BJ (cell line): ENCODE results near the gene FUCA1. TPM values are rescaled to one million over a fixed set of nuclear protein-coding genes. Genes with fewer than 3 reads are reported as not detected.

ENCODE experiments used
- CTCF ChIA-PET: fragments of 350-600 bp; formaldehyde crosslinking; extraction: SDS; loops from one replicate; lab custom pipeline; 2021; ENCODE audit warnings: antibody characterized with exemption, inconsistent platforms; lab: Yijun Ruan, JAX
- POLR2A ChIA-PET: fragments of 300-600 bp; sonication (Branson Sonifier 250); formaldehyde crosslinking; extraction: SDS; loops from one replicate; lab custom pipeline; 2021; ENCODE audit warnings: antibody characterized with exemption; lab: Charles Lee
- DNase-seq: peaks from one replicate; pipeline ENCODE4 v3.0.0-alpha.2; 2011; ENCODE audit warnings: low read depth
- H3K27me3 ChIP-seq: 2 replicates; pipeline ENCODE4 v1.6.0; 2011; ENCODE audit warnings: low read length; ENCODE audit not compliant: control insufficient read depth, insufficient read depth
- H3K36me3 ChIP-seq: 2 replicates; pipeline ENCODE4 v1.5.1; 2011; ENCODE audit warnings: low read length; ENCODE audit not compliant: control insufficient read depth, insufficient read depth
- H3K4me3 ChIP-seq: 2 replicates; pipeline ENCODE4 v1.5.1; 2011; ENCODE audit warnings: low read depth, mild to moderate bottlenecking, control low read depth, low read length
- polyA plus RNA-seq: library from polyadenylated mRNA; depleted of rRNA; stranded (reverse); fragments of >200 nt; gene quantifications from 2 replicates; pipeline ENCODE4 v1.2.3, GENCODE V29; 2011
- TF ChIP-seq, protein P1 (sequence below): IDR thresholded peaks from 2 replicates; pipeline ENCODE4 v1.5.1; 2011; ENCODE audit warnings: low read depth, mild to moderate bottlenecking, control low read depth, inconsistent platforms, low read length, moderate library complexity; ENCODE audit not compliant: insufficient read depth

The FUCA1 gene
- polyA plus RNA-seq, 1 experiment, result 12.5 TPM

DNA sequence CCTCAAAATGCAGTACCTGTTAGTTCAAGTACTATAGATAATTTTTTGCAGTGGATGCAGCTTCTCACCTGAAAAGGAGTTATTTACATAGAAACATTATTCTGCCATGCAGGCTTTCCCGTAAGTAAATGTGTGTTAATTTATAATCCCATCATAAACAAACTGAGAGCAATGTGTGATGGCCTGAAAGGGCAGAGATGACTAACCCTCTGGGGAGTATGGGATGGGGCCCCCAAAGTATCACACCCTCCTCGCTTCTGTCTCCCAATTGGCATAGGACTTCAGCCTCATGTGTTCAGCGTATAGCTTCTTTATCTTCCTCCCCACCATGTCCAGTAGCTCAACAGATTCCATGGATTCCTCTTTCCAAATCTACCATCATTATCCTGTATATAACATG, 50.5 kb downstream of the FUCA1 start:
- peaks cover 15% of the 10 kb centered on the region for H3K36me3 ChIP-seq
- no peaks in the 10 kb centered on the region for H3K27me3 ChIP-seq
- CTCF ChIA-PET, result interaction anchor here (0.6 to 9.2 kb wide), 4 partner anchors 8 to 125 kb away, joined by 3 to 77 read pairs (median 3); partner anchors contain the start of gene PITHD1
- no peak for DNase-seq
- TF ChIP-seq, protein P1, sequence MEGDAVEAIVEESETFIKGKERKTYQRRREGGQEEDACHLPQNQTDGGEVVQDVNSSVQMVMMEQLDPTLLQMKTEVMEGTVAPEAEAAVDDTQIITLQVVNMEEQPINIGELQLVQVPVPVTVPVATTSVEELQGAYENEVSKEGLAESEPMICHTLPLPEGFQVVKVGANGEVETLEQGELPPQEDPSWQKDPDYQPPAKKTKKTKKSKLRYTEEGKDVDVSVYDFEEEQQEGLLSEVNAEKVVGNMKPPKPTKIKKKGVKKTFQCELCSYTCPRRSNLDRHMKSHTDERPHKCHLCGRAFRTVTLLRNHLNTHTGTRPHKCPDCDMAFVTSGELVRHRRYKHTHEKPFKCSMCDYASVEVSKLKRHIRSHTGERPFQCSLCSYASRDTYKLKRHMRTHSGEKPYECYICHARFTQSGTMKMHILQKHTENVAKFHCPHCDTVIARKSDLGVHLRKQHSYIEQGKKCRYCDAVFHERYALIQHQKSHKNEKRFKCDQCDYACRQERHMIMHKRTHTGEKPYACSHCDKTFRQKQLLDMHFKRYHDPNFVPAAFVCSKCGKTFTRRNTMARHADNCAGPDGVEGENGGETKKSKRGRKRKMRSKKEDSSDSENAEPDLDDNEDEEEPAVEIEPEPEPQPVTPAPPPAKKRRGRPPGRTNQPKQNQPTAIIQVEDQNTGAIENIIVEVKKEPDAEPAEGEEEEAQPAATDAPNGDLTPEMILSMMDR, result no peak
- POLR2A ChIA-PET, result no interaction called here
- no peak overlapping the region for H3K4me3 ChIP-seq

DNA sequence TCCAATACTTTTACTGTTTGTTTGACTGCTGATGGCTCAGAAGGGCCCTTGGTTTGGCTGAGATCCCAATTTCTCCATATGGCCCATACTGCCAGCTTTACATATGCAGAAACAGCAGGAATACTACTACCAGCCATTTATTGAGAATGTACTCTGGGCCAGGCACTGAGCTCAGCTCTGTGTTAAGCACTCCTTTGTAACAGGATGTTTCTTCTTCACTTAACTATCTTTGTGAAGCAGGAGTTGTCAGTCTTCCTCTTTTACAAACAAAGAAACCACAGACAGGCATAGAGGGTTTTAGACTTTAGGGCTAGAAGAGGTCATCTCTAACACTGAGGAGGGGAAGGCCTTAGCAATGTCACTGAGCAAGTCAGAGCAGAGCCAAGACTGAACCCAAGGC, 51.2 kb downstream of the FUCA1 start:
- no peak overlapping the region for H3K4me3 ChIP-seq
- CTCF ChIA-PET, result interaction anchor here (1.0 to 1.4 kb wide), 5 partner anchors 10 to 100 kb away, joined by 3 to 6 read pairs (median 3); partner anchors contain the start of gene PITHD1
- TF ChIP-seq, protein P1, result no peak
- DNase-seq, result no peak
- H3K27me3 ChIP-seq, result no peaks in the 10 kb centered on the region
- POLR2A ChIA-PET, result no interaction called here
- peaks cover 19% of the 10 kb centered on the region for H3K36me3 ChIP-seq

GRCh38 chr1:23816361-23816760, 51.7 kb downstream of the FUCA1 start:
- CTCF ChIA-PET, result interaction anchor here (0.7 to 1.4 kb wide), 5 partner anchors 9 to 160 kb away, joined by 3 to 6 read pairs (median 3); no protein-coding TSS in a partner anchor
- peaks cover 21% of the 10 kb centered on the region for H3K36me3 ChIP-seq
- TF ChIP-seq, protein P1, result no peak
- no peak for DNase-seq
- POLR2A ChIA-PET, result no interaction called here
- no peaks in the 10 kb centered on the region for H3K27me3 ChIP-seq
- H3K4me3 ChIP-seq, result no peak overlapping the region

- DNase-seq, result no peak
- ChIA-PET CTCF (interaction anchor here (0.6 to 1.2 kb wide), 3 partner anchors 11 to 259 kb away, joined by 3 read pairs; partner anchors contain the start of gene HMGCL), POLR2A (no interaction called here)
- no peak overlapping the region for H3K4me3 ChIP-seq
- no peaks in the 10 kb centered on the region for H3K27me3 ChIP-seq
- H3K36me3 ChIP-seq, result peaks cover 24% of the 10 kb centered on the region
- TF ChIP-seq, protein P1, result no peak
Observed at GRCh38 chr1:23814016-23814415, 54.1 kb downstream of the FUCA1 start.

- Histone ChIP-seq H3K4me3 (no peak overlapping the region), H3K27me3 (no peaks in the 10 kb centered on the region), H3K36me3 (peaks cover 23% of the 10 kb centered on the region)
- CTCF ChIA-PET, result interaction anchor here (0.5 to 7.3 kb wide), 25 partner anchors 10 to 235 kb away, joined by 3 to 77 read pairs (median 4); partner anchors contain the start of genes GALE and HMGCL
- POLR2A ChIA-PET, result no interaction called here
- no peak for DNase-seq
- TF ChIP-seq, protein P1, result peak; percentile 73
Observed at GRCh38 chr1:23810818-23811540, 57.1 kb downstream of the FUCA1 start.
